GM19463 (cell line): ENCODE results near the gene FRMPD4.
A peak's percentile ranks its signal among the peaks of the same experiment; 100 is the strongest.

ENCODE experiments used
- ATAC-seq: cut with Tn5 transposase; IDR thresholded peaks from one replicate; pipeline ENCODE4 v1.9.1; 2021; ENCODE audit warnings: mild to moderate bottlenecking, moderate library complexity; ENCODE audit not compliant: unreplicated experiment

FRMPD4 gene

GRCh38 chrX:12711435-12712040 lies 573.3 kb downstream of the FRMPD4 start:
- no peak for ATAC-seq

GRCh38 chrX:12716574-12716973 lies 578.3 kb downstream of the FRMPD4 start:
- ATAC-seq, result no peak

GRCh38 chrX:12719837-12720236 lies 581.6 kb downstream of the FRMPD4 start:
- no peak for ATAC-seq

- ATAC-seq, result no peak
These were observed 582.8 kb downstream of the FRMPD4 start for GRCh38 chrX:12721042-12721441.

- ATAC-seq, result no peak
These were observed 584.0 kb downstream of the FRMPD4 start for GRCh38 chrX:12722314-12722713.

- no peak for ATAC-seq
These were observed 603.1 kb downstream of the FRMPD4 start for GRCh38 chrX:12741416-12741815.

GRCh38 chrX:12747433-12747832 lies 609.2 kb downstream of the FRMPD4 start:
- no peak for ATAC-seq

GRCh38 chrX:12751887-12752286 lies 613.6 kb downstream of the FRMPD4 start:
- no peak for ATAC-seq

GRCh38 chrX:12753366-12753765 lies 615.1 kb downstream of the FRMPD4 start:
- ATAC-seq, result no peak

- no peak for ATAC-seq
These were observed 620.0 kb downstream of the FRMPD4 start for GRCh38 chrX:12758291-12758690.

GRCh38 chrX:12767856-12768255 lies 629.6 kb downstream of the FRMPD4 start:
- ATAC-seq, result no peak

- ATAC-seq, result no peak
These were observed 630.2 kb downstream of the FRMPD4 start for GRCh38 chrX:12768491-12768890.

- ATAC-seq, result no peak
These were observed 632.2 kb downstream of the FRMPD4 start for GRCh38 chrX:12770440-12770839.

- peak; percentile 100 for ATAC-seq
These were observed 633.3 kb downstream of the FRMPD4 start for GRCh38 chrX:12771445-12772069.
